ENCODE measurements around the gene ARHGEF9.

DNA sequence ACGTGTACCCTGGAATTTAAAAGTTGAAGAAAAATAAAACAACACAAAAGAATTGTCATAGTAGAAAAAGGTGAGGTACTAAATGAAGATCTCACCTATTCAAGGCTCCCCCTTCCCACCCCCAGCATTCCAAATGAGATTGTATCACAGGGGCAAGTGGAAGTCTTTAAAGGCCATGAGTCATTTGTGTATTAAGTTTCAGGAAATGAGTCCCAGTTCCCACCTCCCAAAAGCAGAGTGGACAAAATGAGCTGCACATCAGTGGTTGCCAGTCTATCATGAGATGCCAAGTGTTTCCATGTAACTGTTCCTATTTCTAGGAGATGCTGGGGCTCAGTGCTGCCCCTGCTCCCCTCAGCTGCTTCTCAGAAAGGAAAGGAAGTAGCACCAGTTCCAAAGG, 20.1 kb downstream of the ARHGEF9 start:
- no peak for TF ChIP-seq POLR2A (IDR thresholded peaks at IDR 0.05)
- TF ChIP-seq, protein P1, sequence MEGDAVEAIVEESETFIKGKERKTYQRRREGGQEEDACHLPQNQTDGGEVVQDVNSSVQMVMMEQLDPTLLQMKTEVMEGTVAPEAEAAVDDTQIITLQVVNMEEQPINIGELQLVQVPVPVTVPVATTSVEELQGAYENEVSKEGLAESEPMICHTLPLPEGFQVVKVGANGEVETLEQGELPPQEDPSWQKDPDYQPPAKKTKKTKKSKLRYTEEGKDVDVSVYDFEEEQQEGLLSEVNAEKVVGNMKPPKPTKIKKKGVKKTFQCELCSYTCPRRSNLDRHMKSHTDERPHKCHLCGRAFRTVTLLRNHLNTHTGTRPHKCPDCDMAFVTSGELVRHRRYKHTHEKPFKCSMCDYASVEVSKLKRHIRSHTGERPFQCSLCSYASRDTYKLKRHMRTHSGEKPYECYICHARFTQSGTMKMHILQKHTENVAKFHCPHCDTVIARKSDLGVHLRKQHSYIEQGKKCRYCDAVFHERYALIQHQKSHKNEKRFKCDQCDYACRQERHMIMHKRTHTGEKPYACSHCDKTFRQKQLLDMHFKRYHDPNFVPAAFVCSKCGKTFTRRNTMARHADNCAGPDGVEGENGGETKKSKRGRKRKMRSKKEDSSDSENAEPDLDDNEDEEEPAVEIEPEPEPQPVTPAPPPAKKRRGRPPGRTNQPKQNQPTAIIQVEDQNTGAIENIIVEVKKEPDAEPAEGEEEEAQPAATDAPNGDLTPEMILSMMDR (IDR thresholded peaks at IDR 0.05) = no peak
- TF ChIP-seq POLR2AphosphoS5 (IDR thresholded peaks at IDR 0.05) = no peak
